GM18870 (cell line): ENCODE results near the gene AVPR2.

Experiments used
- ATAC-seq: cut with Tn5 transposase; IDR thresholded peaks from one replicate; pipeline ENCODE4 v1.9.1; 2021; ENCODE audit warnings: moderate library complexity; ENCODE audit not compliant: unreplicated experiment

The AVPR2 gene

GRCh38 chrX:153903991-153904957 is at the start of gene AVPR2:
Gene AVPR2, plus strand, starts transcription at chrX:153904673. Its CDS starts 473 bp downstream, at chrX:153905146.
- no peak for ATAC-seq

- ATAC-seq: no peak
Measured at GRCh38 chrX:153854702-153855101, 49.8 kb upstream of the AVPR2 start.

GRCh38 chrX:153857348-153857903 is 47.0 kb upstream of the AVPR2 start:
- no peak for ATAC-seq

- ATAC-seq: no peak
Measured at GRCh38 chrX:153861151-153861550, 43.3 kb upstream of the AVPR2 start.

- no peak for ATAC-seq
Measured at GRCh38 chrX:153861733-153862310, 42.7 kb upstream of the AVPR2 start.

- no peak for ATAC-seq
Measured at GRCh38 chrX:153862369-153863250, 41.9 kb upstream of the AVPR2 start.

GRCh38 chrX:153863251-153863991 is 41.1 kb upstream of the AVPR2 start:
- ATAC-seq: no peak

- ATAC-seq: no peak
Measured at GRCh38 chrX:153864101-153864500, 40.4 kb upstream of the AVPR2 start.

GRCh38 chrX:153864561-153865320 is 39.7 kb upstream of the AVPR2 start:
- no peak for ATAC-seq

- no peak for ATAC-seq
Measured at GRCh38 chrX:153865321-153865580, 39.2 kb upstream of the AVPR2 start.

GRCh38 chrX:153865685-153866084 is 38.8 kb upstream of the AVPR2 start:
- no peak for ATAC-seq

- no peak for ATAC-seq
Measured at GRCh38 chrX:153866302-153867019, 38.0 kb upstream of the AVPR2 start.

GRCh38 chrX:153867139-153867538 is 37.3 kb upstream of the AVPR2 start:
- no peak for ATAC-seq

- ATAC-seq: no peak
Measured at GRCh38 chrX:153867671-153868070, 36.8 kb upstream of the AVPR2 start.

GRCh38 chrX:153868576-153869472 is 35.6 kb upstream of the AVPR2 start:
- ATAC-seq: no peak

GRCh38 chrX:153869473-153870287 is 34.8 kb upstream of the AVPR2 start:
- no peak for ATAC-seq

GRCh38 chrX:153870288-153870690 is 34.2 kb upstream of the AVPR2 start:
- ATAC-seq: no peak
